ENCODE data around the gene CFDP1. TPM values are rescaled to one million over a fixed set of nuclear protein-coding genes. Genes with fewer than 3 reads are reported as not detected.
A peak's percentile ranks its signal among the peaks of the same experiment; 100 is the strongest.

The CFDP1 gene
- total and polyA plus RNA-seq, 2 of the 13 experiments (the other 11 are each of a cell fraction or from before 2014, with no cell fraction given) = 78.6 to 153 TPM

DNA sequence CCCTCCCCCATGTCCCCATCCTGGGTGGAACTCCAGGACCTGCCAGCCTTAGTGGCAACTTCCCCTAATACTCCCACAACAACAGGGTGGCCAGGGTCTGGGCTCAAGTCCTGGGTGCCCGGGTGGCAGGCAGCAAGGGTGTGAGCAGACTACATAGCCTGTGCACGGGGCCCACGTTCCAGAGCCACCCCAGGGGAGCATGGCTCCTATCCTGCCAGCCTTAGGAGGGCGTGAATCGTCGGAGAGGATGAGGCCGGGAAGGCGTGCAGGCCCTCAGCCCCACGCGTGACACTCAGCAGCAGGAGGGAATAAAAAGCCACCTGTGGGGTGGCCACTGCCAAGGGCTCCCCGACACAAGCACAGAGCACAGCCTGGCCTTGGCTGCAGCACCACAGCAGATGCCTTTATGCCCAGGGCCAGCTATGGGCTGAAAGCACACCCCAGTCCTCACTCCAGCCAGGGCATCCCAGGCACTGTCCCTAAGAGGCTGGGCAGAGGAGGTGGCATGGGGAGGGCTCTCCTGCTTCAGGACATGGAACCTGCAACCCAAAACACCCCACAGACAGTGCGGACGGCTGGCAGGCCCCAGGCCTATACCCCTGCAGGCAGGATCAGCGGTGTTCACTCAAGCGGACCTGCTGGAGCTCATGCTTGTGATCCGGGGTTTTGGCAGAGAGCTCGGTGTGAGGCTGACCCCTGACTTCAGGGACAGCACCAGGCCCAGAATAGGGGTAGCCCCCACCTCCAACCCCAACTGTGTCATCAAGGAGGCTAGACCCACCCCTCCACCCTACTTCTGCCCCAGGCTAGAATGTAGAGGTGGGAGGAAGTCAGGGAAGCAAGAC, 184.5 kb downstream of the CFDP1 start (continued):
- TF ChIP-seq HOXA9 (CRISPR knock-in tag; IDR thresholded peaks at IDR 0.05; ENCODE audit: borderline replicate concordance) (no peak), ZNF776 (CRISPR knock-in tag; IDR thresholded peaks at IDR 0.05) (no peak), ZC3H13 (CRISPR knock-in tag; IDR thresholded peaks at IDR 0.05) (0 out of 2 replicates have a peak, but pooled peaks have one; percentile 38), ZBTB42 (CRISPR knock-in tag; IDR thresholded peaks at IDR 0.05) (no peak), RBFOX2 (IDR thresholded peaks at IDR 0.05; ENCODE audit: low read depth, low read length) (peak; percentile 65; the same call in 1 of the 2 replicates), ZNF572 (CRISPR knock-in tag; IDR thresholded peaks at IDR 0.05) (0 out of 2 replicates have a peak, but pooled peaks have one; percentile 37), MED13 (CRISPR knock-in tag; IDR thresholded peaks at IDR 0.05) (no peak), BORCS8-MEF2B (CRISPR knock-in tag; IDR thresholded peaks at IDR 0.05) (0 out of 2 replicates have a peak, but pooled peaks have one; percentile 7), ZBTB38 (CRISPR knock-in tag; IDR thresholded peaks at IDR 0.05) (peak; percentile 68; the same call in 1 of the 2 replicates), RNF2 (conservative IDR thresholded peaks at IDR 0.05; ENCODE audit: low read depth) (no peak), POLR2G (IDR thresholded peaks at IDR 0.05; ENCODE audit: low read depth, low read length) (peak; percentile 12; the same call in 1 of the 2 replicates), BATF2 (CRISPR knock-in tag; IDR thresholded peaks at IDR 0.05) (no peak), ZBTB14 (CRISPR knock-in tag; IDR thresholded peaks at IDR 0.05) (no peak), SPEN (CRISPR knock-in tag; IDR thresholded peaks at IDR 0.05; ENCODE audit: low read depth) (peak; percentile 55; the same call in 1 of the 2 replicates), ATRX (CRISPR knock-in tag; IDR thresholded peaks at IDR 0.05; ENCODE audit: borderline replicate concordance) (no peak), PRDM4 (CRISPR knock-in tag; IDR thresholded peaks at IDR 0.05; ENCODE audit: borderline replicate concordance) (no peak), GATA4 (IDR thresholded peaks at IDR 0.05; ENCODE audit: borderline replicate concordance, low read depth) (no peak), ZNF761 (CRISPR knock-in tag; conservative IDR thresholded peaks at IDR 0.05) (0 out of 2 replicates have a peak, but pooled peaks have one; percentile 31), ZFAT (CRISPR knock-in tag; conservative IDR thresholded peaks at IDR 0.05) (no peak), TEAD3 (CRISPR knock-in tag; optimal IDR thresholded peaks at IDR 0.05; ENCODE audit: borderline replicate concordance) (no peak)
- TF ChIP-seq, protein P1, sequence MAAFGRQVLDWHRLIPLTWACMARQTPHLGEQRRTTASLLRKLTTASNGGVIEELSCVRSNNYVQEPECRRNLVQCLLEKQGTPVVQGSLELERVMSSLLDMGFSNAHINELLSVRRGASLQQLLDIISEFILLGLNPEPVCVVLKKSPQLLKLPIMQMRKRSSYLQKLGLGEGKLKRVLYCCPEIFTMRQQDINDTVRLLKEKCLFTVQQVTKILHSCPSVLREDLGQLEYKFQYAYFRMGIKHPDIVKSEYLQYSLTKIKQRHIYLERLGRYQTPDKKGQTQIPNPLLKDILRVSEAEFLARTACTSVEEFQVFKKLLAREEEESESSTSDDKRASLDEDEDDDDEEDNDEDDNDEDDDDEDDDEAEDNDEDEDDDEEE (CRISPR knock-in tag; IDR thresholded peaks at IDR 0.05) = no peak

Data from HepG2 (cell line).